Fibroblast of lung (primary cell): ENCODE measurements around the gene DSTN.

Experiments
- EZH2 ChIP-seq: IDR thresholded peaks from 2 replicates; pipeline ENCODE4 v1.5.1; 2012; ENCODE audit warnings: low read length, control low read depth, mild to moderate bottlenecking; ENCODE audit errors: missing control alignments
- TF ChIP-seq, protein P1 (sequence below), 2 donors: IDR thresholded peaks in 1 of 2; conservative IDR thresholded peaks in 1 of 2; 1 replicate in 1 of 2; 2 replicates in 1 of 2; pipeline ENCODE4 v1.5.1; 2011 to 2012; ENCODE audit warnings: low read length in 2 of 2, control low read depth in 1 of 2, inconsistent platforms in 1 of 2, low read depth in 1 of 2, mild to moderate bottlenecking in 1 of 2

DNA sequence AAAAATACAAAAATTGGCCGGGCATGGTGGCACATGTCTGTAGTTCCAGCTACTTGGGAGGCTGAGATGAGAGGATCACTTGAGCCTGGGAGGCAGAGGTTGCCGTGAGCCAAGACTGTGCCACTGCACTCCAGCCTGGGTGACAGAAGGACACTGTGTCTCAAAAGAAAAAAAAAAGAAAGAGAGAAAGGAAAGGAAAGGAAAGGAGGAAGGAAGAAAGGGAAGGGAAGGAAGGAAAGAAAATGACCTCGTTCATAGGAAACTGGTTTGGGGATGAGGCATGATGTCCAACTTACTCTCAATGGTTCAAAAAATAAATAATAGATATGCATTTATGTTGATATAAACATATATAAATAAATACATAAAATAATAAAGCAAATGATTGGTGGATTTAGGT, 31.9 kb upstream of the DSTN start:
- TF ChIP-seq, protein P1, sequence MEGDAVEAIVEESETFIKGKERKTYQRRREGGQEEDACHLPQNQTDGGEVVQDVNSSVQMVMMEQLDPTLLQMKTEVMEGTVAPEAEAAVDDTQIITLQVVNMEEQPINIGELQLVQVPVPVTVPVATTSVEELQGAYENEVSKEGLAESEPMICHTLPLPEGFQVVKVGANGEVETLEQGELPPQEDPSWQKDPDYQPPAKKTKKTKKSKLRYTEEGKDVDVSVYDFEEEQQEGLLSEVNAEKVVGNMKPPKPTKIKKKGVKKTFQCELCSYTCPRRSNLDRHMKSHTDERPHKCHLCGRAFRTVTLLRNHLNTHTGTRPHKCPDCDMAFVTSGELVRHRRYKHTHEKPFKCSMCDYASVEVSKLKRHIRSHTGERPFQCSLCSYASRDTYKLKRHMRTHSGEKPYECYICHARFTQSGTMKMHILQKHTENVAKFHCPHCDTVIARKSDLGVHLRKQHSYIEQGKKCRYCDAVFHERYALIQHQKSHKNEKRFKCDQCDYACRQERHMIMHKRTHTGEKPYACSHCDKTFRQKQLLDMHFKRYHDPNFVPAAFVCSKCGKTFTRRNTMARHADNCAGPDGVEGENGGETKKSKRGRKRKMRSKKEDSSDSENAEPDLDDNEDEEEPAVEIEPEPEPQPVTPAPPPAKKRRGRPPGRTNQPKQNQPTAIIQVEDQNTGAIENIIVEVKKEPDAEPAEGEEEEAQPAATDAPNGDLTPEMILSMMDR (conservative IDR thresholded peaks at IDR 0.05 in 1 of 2, IDR thresholded peaks at IDR 0.05 in 1 of 2; ENCODE audit: low read depth in 1 of 2, low read length in 2 of 2): no peak
- TF ChIP-seq EZH2: no peak
